SK-N-SH (cell line): ENCODE measurements around the gene HSD17B1. TPM values are rescaled to one million over a fixed set of nuclear protein-coding genes. Genes with fewer than 3 reads are reported as not detected.

Experiments used
- CTCF ChIA-PET: fragments of 300-600, 350-600 bp; formaldehyde crosslinking; extraction: SDS; loops from one replicate; lab custom pipeline; 2021; lab: Yijun Ruan, JAX
- POLR2A ChIA-PET: fragments of 350-600 bp; sonication (Branson Sonifier 250); formaldehyde crosslinking; extraction: SDS; loops from one replicate; lab custom pipeline; 2020; ENCODE audit warnings: antibody characterized with exemption, inconsistent platforms; lab: Yijun Ruan, JAX
- DNase-seq: peaks from one replicate; pipeline ENCODE4 v3.0.0; 2012
- H2AFZ ChIP-seq: fragments of 200-600 bp; sonication (generic); 2 replicates; pipeline ENCODE4 v1.8.1; 2016; ENCODE audit warnings: antibody characterized with exemption, mild to moderate bottlenecking, low read depth
- H3F3A ChIP-seq: fragments of 200-600 bp; sonication (generic); replicated peaks from 2 replicates; pipeline ENCODE3; 2016; ENCODE audit warnings: antibody characterized with exemption, mild to moderate bottlenecking; ENCODE audit not compliant: insufficient read depth
- H3K27ac ChIP-seq, 2 experiments: fragments of 200-500 bp in 1 of 2; fragments of 200-600 bp in 1 of 2; sonication (Bioruptor generic) in 1 of 2; sonication (generic), shearing (Covaris generic) in 1 of 2; 2 replicates each; pipeline versions ENCODE4 v1.5.1 to v1.6.1; 2014 to 2016; ENCODE audit warnings: low read depth in 2 of 2, inconsistent platforms in 1 of 2, low read length in 1 of 2, mild to moderate bottlenecking in 1 of 2, mixed read lengths in 1 of 2
- H3K27me3 ChIP-seq: fragments of 200-600 bp; sonication (generic), shearing (Covaris generic); 2 replicates; pipeline ENCODE4 v1.6.1; 2016; ENCODE audit warnings: mixed run types; ENCODE audit not compliant: insufficient read depth
- H3K36me3 ChIP-seq, 2 experiments: fragments of 200-500 bp in 1 of 2; fragments of 200-600 bp in 1 of 2; sonication (Bioruptor generic) in 1 of 2; sonication (generic) in 1 of 2; replicated peaks in 1 of 2; 2 replicates each; pipeline versions ENCODE3 to v1.5.1; 2014 to 2016; ENCODE audit warnings: low read length in 1 of 2, mild to moderate bottlenecking in 1 of 2; ENCODE audit not compliant: insufficient read depth in 2 of 2, control insufficient read depth in 1 of 2
- H3K4me1 ChIP-seq, 2 experiments: fragments of 200-500 bp in 1 of 2; fragments of 200-600 bp in 1 of 2; sonication (Bioruptor generic) in 1 of 2; sonication (generic), shearing (Covaris generic) in 1 of 2; 2 replicates each; pipeline versions ENCODE4 v1.5.1 to v1.6.1; 2014 to 2016; ENCODE audit warnings: low read depth in 1 of 2, low read length in 1 of 2, mixed run types in 1 of 2; ENCODE audit not compliant: insufficient read depth in 2 of 2, control insufficient read depth in 1 of 2
- H3K4me2 ChIP-seq: fragments of 200-600 bp; sonication (generic), shearing (Covaris generic); 2 replicates; pipeline ENCODE4 v1.6.1; 2017; ENCODE audit warnings: mixed run types
- H3K4me3 ChIP-seq, 2 experiments: fragments of 200-500 bp in 1 of 2; fragments of 200-600 bp in 1 of 2; sonication (Bioruptor generic) in 1 of 2; sonication (generic), shearing (Covaris generic) in 1 of 2; 2 replicates each; pipeline versions ENCODE4 v1.5.1 to v1.8.1; 2014 to 2016; ENCODE audit warnings: low read depth in 2 of 2, inconsistent platforms in 1 of 2, low read length in 1 of 2, mild to moderate bottlenecking in 1 of 2, mixed read lengths in 1 of 2, moderate library complexity in 1 of 2
- H3K79me2 ChIP-seq: fragments of 200-600 bp; sonication (generic); 2 replicates; pipeline ENCODE4 v1.8.1; 2017; ENCODE audit warnings: mild to moderate bottlenecking; ENCODE audit not compliant: insufficient read depth
- H3K9ac ChIP-seq: fragments of 200-600 bp; sonication (generic); 2 replicates; pipeline ENCODE4 v1.6.1; 2017; ENCODE audit warnings: mixed run types
- H3K9me2 ChIP-seq: fragments of 200-600 bp; sonication (generic); 2 replicates; pipeline ENCODE4 v1.6.1; 2017; ENCODE audit warnings: mixed run types
- H3K9me3 ChIP-seq: fragments of 200-600 bp; sonication (generic); 2 replicates; pipeline ENCODE4 v1.6.1; 2017; ENCODE audit warnings: mixed run types, mild to moderate bottlenecking, moderate library complexity
- H4K20me1 ChIP-seq: fragments of 200-600 bp; sonication (generic); 2 replicates; pipeline ENCODE4 v1.6.1; 2017; ENCODE audit warnings: mild to moderate bottlenecking, mixed run types; ENCODE audit not compliant: insufficient read depth
- CHD2 ChIP-seq: fragments of 150-350 bp; IDR thresholded peaks from 2 replicates; pipeline ENCODE4 v1.6.1; 2018; ENCODE audit warnings: low read length; ENCODE audit not compliant: partially characterized antibody
- ELF1 ChIP-seq: IDR thresholded peaks from 2 replicates; pipeline ENCODE4 v1.4.0; 2012
- EZH2phosphoT487 ChIP-seq: fragments of 200-600 bp; sonication (generic); IDR thresholded peaks from 2 replicates; pipeline ENCODE4 v1.6.1; 2017; ENCODE audit warnings: low read depth, mixed run types, mild to moderate bottlenecking, antibody characterized with exemption, moderate library complexity, borderline replicate concordance
- FOXJ3 ChIP-seq: sonication (generic); formaldehyde crosslinking; IDR thresholded peaks from 2 replicates; pipeline ENCODE4 v1.5.1; 2020; ENCODE audit warnings: mild to moderate bottlenecking, missing genetic modification reagents
- GABPA ChIP-seq: IDR thresholded peaks from 2 replicates; pipeline ENCODE4 v1.4.0; 2012; ENCODE audit warnings: low read depth, mild to moderate bottlenecking
- MEF2A ChIP-seq: IDR thresholded peaks from 2 replicates; pipeline ENCODE4 v1.4.0; 2012; ENCODE audit warnings: low read depth, borderline replicate concordance
- MXI1 ChIP-seq: IDR thresholded peaks from 2 replicates; pipeline ENCODE4 v1.6.1; 2012; ENCODE audit warnings: mild to moderate bottlenecking, low read depth, low read length, improper control_type of control experiment
- RAD21 ChIP-seq: IDR thresholded peaks from 2 replicates; pipeline ENCODE4 v1.6.1; 2012; ENCODE audit warnings: mild to moderate bottlenecking, low read length
- RFX5 ChIP-seq: IDR thresholded peaks from 2 replicates; pipeline ENCODE4 v1.6.1; 2012; ENCODE audit warnings: mild to moderate bottlenecking, improper control_type of control experiment, low read length
- TAF1 ChIP-seq: IDR thresholded peaks from 2 replicates; pipeline ENCODE4 v1.6.1; 2012; ENCODE audit warnings: low read depth, mild to moderate bottlenecking, low read length, moderate library complexity, borderline replicate concordance
- TCF12 ChIP-seq: IDR thresholded peaks from 2 replicates; pipeline ENCODE4 v1.4.0; 2012
- TEAD4 ChIP-seq: IDR thresholded peaks from 2 replicates; pipeline ENCODE4 v1.4.0; 2012; ENCODE audit warnings: mild to moderate bottlenecking, borderline replicate concordance; ENCODE audit not compliant: insufficient read depth
- YY1 ChIP-seq: IDR thresholded peaks from 2 replicates; pipeline ENCODE4 v1.4.0; 2012; ENCODE audit warnings: low read depth, mild to moderate bottlenecking
- WGBS: methylation state at CpG from one replicate; pipeline ENCODE4 v1.1.6; 2017; ENCODE audit warnings: low lambda C conversion rate; 5-methylcytosine and 5-hydroxymethylcytosine counted together
- polyA plus RNA-seq, 3 experiments: library from polyadenylated mRNA; depleted of rRNA; stranded (reverse); fragments of >200 nt; gene quantifications; 2 replicates each; pipeline ENCODE4 v1.2.3, GENCODE V29; 2012
- TF ChIP-seq, protein P1 (sequence below): IDR thresholded peaks from 2 replicates; pipeline ENCODE4 v1.4.0; 2012; ENCODE audit warnings: low read depth, borderline replicate concordance
- TF ChIP-seq, protein P2 (sequence below): fragments of 150-350 bp; IDR thresholded peaks from 2 replicates; pipeline ENCODE4 v1.6.1; 2016; ENCODE audit warnings: mild to moderate bottlenecking, low read depth, low read length
- TF ChIP-seq, protein P3 (sequence below): IDR thresholded peaks from 2 replicates; pipeline ENCODE4 v1.4.0; 2012; ENCODE audit warnings: low read depth, borderline replicate concordance

HSD17B1 gene
- polyA plus RNA-seq, 1 of the 3 experiments (the other 2 are of a cell fraction), result 1.3 TPM

DNA sequence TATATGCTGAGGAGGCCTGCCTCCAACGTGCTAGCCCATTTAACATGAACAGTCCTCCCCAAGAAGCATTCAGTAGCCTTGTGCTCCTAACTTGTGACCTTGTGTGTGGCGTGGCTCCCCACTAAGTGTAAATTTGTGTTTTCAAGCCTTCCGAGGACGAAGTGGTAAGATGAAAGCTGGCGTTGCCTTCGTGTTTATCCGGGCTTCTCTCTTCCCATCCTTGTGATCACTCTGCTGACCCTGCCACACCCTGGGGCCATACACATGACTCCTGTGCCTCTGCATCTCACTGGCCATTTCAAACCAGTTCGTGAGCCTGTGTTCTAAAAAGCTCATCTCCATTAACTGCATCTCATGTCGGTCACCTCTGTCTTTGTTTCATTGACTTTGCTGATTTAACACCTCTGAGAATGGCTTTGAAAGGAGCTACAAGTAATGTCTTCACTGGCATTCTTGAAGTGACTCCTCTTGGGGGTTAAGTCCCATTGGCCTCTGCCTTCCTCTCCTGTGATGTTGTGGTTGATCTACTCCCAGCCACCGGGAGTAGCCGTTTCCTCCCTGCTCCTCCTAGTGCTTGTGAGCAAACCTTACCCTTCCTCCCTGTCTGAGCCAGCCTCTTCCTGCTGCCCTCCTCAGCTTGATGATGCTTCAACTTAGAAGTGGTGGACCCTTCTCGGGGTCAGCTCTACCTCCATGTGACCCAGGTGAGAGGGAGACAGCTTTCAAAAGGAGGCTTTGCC is 44.1 kb upstream of the HSD17B1 start:
- H3K4me1 ChIP-seq, result no peaks in the 10 kb centered on the region
- H3F3A ChIP-seq, result no peaks in the 10 kb centered on the region
- ChIA-PET CTCF (interaction anchor here (0.8 to 3.8 kb wide), 7 partner anchors 9 to 102 kb away, joined by 3 to 22 read pairs (median 3); no protein-coding TSS in a partner anchor), POLR2A (no interaction called here)
- WGBS, result 88% methylated on average over 12 of the region's 12 CpGs
- no peak overlapping the region for H3K9ac ChIP-seq
- no peak for DNase-seq
- H3K27ac ChIP-seq, result no peak overlapping the region
- no peaks in the 10 kb centered on the region for H4K20me1 ChIP-seq
- no peak for TF ChIP-seq MEF2A
- TF ChIP-seq, protein P1, sequence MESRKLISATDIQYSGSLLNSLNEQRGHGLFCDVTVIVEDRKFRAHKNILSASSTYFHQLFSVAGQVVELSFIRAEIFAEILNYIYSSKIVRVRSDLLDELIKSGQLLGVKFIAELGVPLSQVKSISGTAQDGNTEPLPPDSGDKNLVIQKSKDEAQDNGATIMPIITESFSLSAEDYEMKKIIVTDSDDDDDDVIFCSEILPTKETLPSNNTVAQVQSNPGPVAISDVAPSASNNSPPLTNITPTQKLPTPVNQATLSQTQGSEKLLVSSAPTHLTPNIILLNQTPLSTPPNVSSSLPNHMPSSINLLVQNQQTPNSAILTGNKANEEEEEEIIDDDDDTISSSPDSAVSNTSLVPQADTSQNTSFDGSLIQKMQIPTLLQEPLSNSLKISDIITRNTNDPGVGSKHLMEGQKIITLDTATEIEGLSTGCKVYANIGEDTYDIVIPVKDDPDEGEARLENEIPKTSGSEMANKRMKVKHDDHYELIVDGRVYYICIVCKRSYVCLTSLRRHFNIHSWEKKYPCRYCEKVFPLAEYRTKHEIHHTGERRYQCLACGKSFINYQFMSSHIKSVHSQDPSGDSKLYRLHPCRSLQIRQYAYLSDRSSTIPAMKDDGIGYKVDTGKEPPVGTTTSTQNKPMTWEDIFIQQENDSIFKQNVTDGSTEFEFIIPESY, result no peak
- no peak for TF ChIP-seq CHD2
- no peak for TF ChIP-seq MXI1
- TF ChIP-seq TAF1, result no peak
- TF ChIP-seq YY1, result no peak
- TF ChIP-seq FOXJ3 (CRISPR knock-in tag), result no peak
- TF ChIP-seq RAD21, result no peak
- no peak for TF ChIP-seq EZH2phosphoT487
- TF ChIP-seq TEAD4, result no peak
- TF ChIP-seq, protein P2, sequence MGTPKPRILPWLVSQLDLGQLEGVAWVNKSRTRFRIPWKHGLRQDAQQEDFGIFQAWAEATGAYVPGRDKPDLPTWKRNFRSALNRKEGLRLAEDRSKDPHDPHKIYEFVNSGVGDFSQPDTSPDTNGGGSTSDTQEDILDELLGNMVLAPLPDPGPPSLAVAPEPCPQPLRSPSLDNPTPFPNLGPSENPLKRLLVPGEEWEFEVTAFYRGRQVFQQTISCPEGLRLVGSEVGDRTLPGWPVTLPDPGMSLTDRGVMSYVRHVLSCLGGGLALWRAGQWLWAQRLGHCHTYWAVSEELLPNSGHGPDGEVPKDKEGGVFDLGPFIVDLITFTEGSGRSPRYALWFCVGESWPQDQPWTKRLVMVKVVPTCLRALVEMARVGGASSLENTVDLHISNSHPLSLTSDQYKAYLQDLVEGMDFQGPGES, result no peak
- no peak for TF ChIP-seq RFX5
- no peak for TF ChIP-seq ELF1
- TF ChIP-seq TCF12, result no peak
- no peak for TF ChIP-seq GABPA
- TF ChIP-seq, protein P3, sequence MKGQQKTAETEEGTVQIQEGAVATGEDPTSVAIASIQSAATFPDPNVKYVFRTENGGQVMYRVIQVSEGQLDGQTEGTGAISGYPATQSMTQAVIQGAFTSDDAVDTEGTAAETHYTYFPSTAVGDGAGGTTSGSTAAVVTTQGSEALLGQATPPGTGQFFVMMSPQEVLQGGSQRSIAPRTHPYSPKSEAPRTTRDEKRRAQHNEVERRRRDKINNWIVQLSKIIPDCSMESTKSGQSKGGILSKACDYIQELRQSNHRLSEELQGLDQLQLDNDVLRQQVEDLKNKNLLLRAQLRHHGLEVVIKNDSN, result no peak
- no peaks in the 10 kb centered on the region for H3K79me2 ChIP-seq
- H2AFZ ChIP-seq, result no peak overlapping the region
- no peak overlapping the region for H3K4me3 ChIP-seq
- no peak overlapping the region for H3K4me2 ChIP-seq
- peaks cover 4 to 41% of the 10 kb centered on the region in 2 experiments for H3K36me3 ChIP-seq
- H3K9me2 ChIP-seq, result no peaks in the 10 kb centered on the region
- no peaks in the 10 kb centered on the region for H3K9me3 ChIP-seq
- H3K27me3 ChIP-seq, result no peaks in the 10 kb centered on the region
